ENCODE data around the gene FERMT1.

Gene FERMT1

DNA sequence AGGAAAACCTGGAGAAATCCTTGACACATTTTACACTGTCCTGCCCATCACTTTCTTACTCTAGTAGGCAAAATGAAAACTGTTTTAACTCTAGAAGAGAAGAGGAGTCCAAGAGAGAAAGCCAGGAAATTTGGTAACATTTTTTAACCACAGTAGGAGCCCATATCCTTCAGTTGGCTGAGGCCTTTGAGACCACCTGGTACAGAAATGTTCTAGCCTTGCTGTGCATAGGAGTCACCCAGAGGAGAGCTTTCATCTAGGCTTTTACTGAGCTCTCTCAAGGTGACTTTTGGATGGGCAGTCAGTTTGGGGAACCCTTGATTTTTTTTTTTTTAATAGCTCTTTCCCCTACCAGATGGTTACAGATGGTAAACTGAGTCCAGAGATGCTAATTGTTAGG is 94.0 kb downstream of the FERMT1 start:
- TF ChIP-seq, protein P1, sequence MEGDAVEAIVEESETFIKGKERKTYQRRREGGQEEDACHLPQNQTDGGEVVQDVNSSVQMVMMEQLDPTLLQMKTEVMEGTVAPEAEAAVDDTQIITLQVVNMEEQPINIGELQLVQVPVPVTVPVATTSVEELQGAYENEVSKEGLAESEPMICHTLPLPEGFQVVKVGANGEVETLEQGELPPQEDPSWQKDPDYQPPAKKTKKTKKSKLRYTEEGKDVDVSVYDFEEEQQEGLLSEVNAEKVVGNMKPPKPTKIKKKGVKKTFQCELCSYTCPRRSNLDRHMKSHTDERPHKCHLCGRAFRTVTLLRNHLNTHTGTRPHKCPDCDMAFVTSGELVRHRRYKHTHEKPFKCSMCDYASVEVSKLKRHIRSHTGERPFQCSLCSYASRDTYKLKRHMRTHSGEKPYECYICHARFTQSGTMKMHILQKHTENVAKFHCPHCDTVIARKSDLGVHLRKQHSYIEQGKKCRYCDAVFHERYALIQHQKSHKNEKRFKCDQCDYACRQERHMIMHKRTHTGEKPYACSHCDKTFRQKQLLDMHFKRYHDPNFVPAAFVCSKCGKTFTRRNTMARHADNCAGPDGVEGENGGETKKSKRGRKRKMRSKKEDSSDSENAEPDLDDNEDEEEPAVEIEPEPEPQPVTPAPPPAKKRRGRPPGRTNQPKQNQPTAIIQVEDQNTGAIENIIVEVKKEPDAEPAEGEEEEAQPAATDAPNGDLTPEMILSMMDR (IDR thresholded peaks at IDR 0.05; ENCODE audit: low read depth, low read length) = no peak
- no peak for DNase-seq (ENCODE audit: low read depth in 2 of 2)

DNA sequence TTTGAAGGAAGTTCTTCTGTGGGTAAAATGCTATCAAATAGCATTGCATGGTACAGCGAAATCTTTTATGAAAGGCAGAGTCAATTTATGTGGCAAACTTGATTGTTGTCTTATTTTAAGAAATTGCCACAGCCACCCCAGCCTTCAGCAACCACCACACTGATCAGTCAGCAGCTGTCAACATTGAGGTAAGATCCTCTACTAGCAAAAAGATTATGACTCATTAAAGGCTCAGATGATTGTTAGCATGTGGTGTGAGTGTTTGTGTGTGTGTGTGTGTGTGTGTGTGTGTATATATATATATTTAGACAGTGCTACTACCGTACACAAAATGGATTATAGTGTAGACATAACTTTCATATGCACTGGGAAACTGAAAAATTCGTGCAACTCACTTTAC is 96.8 kb downstream of the FERMT1 start:
- DNase-seq (ENCODE audit: low read depth in 2 of 2) = peak in 1 of 2 donors; percentile 61
- H3K4me3 ChIP-seq (replicated peaks in 1 of 2; ENCODE audit: low read depth in 2 of 2, low read length in 2 of 2) = no peak overlapping the region
- TF ChIP-seq, protein P1 (IDR thresholded peaks at IDR 0.05; ENCODE audit: low read depth, low read length) = no peak

More for the DNA sequence above, 94.0 kb downstream of the FERMT1 start:
- H3K4me3 ChIP-seq (replicated peaks in 1 of 2; ENCODE audit: low read depth in 2 of 2, low read length in 2 of 2) = no peak overlapping the region

Measured in cardiac fibroblast (primary cell).